GM21390 (cell line): ENCODE data around the gene ERC2.

Experiments used
- ATAC-seq: cut with Tn5 transposase; IDR thresholded peaks from one replicate; pipeline ENCODE4 v1.9.1; 2021; ENCODE audit not compliant: unreplicated experiment

Gene ERC2

GRCh38 chr3:56369914-56370313 lies 98.4 kb downstream of the ERC2 start:
- no peak for ATAC-seq

- ATAC-seq: no peak
Observed at GRCh38 chr3:56368846-56369245, 99.4 kb downstream of the ERC2 start.

GRCh38 chr3:56366641-56367162 lies 101.6 kb downstream of the ERC2 start:
- no peak for ATAC-seq

- no peak for ATAC-seq
Observed at GRCh38 chr3:56365905-56366640, 102.2 kb downstream of the ERC2 start.

DNA sequence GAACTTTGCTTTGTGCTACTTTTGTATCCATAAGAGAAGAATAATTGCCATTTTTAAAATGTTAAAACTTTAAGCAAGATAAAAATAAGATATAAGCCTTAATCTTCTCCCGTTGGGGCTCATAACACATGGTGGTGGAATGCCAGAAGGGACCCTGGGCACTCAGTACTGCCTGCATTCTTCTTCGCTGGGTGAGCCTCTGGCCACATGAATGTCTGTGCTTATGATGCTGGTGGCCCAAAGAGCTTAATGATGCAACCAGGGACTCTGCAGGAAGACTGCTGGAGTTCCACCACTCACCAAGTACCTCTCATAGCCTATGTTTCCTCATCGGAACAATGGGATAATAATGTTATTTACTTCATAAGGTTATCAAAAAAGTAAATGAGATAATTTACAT lies 103.6 kb downstream of the ERC2 start:
- ATAC-seq: no peak

DNA sequence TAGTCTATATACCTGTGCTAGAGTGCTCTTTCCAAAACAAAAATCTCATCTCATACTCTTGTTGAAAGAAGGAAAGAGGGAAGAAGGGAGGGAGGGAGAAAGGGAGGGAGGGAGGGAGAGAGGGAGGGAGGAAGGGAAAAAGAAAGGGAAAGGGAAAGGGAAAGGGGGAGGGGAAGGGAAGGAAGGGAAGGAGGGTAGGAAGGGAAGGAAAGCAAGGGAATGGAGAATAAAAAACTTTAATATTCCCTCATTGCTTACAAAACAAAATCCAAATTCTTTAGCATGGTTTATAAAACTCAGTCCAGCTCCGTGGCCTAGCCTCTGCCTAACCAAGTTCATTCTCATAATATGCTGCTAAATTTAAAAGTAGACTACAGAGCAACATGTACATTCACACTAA lies 104.5 kb downstream of the ERC2 start:
- ATAC-seq: no peak

DNA sequence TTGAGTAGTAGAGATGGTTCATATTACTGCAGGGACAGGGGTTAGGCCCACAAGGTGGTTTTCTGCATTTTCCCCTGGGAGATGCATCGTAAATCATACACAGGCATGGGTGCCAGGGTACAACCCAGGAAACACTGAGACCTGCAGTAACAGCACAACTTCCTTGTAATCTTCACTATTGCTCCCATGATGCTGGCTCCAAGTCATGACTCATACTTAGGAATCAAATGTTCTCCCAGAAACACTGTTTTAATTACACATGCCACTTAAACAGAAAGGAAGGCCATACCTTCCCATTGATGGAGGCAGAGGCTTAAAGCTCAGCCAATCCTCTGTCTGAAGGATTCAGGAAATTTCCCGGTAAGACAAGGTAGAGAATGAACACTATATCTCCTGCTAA lies 106.5 kb downstream of the ERC2 start:
- no peak for ATAC-seq

DNA sequence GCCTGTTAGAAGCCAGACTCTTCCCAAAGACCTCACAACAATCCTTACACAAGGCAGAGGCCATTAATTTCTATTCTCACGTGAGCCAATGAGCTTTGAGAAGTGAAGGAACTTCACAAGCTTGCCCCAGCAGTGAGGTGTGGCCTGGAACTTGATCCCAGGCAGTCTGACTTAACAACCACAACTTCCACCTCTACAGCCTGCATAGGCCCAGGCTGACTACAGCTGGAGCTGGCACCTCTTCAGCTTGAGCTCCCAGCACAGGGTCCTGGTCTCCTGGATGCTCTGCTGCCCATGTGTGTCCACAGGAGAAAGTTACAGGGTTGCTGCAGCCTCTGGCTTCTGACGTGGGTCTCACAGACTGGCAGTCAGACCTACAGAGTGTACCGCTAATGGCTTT lies 111.0 kb downstream of the ERC2 start:
- ATAC-seq: no peak

GRCh38 chr3:56356808-56357207 lies 111.5 kb downstream of the ERC2 start:
- ATAC-seq: no peak

GRCh38 chr3:56355570-56356185 lies 112.6 kb downstream of the ERC2 start:
- ATAC-seq: no peak

DNA sequence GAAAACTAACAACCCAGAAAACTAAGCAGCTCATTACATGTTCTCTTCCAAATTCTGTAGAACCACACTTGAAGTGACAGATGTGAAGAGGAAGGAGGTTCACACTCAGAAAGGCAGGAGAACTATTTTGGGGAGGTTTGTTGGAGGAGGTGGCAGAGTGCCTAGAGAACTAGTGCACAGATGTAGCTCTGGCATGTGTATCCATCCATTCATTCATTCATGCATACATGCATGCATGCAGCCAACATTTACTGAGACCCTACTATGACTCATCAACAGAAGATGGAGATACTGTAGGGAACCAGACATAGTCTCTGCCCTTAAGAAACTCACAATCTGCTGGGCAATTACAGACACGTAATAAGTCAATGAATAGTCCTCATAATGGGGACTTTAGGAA lies 116.7 kb downstream of the ERC2 start:
- no peak for ATAC-seq

- ATAC-seq: no peak
Observed at GRCh38 chr3:56347219-56347871, 120.9 kb downstream of the ERC2 start.

DNA sequence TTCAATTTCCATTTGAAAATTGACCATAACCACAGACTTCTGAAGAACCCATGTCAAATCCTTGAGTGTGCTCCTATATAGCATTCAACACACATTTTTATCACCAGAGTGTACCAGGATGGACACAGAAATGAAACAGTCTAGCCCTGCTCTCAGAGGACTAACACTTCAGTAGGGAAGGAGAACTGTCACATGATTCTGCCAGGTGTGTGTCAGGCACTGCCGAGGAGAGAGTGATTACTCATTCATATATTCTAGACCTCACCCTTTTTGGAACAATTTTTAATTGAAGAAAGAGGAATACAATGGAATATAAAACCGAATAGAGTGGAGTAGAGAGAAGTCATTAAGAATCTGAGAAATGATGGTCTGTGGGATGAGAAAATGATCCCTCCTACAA lies 125.8 kb downstream of the ERC2 start:
- ATAC-seq: no peak

GRCh38 chr3:56339671-56340070 lies 128.6 kb downstream of the ERC2 start:
- no peak for ATAC-seq

DNA sequence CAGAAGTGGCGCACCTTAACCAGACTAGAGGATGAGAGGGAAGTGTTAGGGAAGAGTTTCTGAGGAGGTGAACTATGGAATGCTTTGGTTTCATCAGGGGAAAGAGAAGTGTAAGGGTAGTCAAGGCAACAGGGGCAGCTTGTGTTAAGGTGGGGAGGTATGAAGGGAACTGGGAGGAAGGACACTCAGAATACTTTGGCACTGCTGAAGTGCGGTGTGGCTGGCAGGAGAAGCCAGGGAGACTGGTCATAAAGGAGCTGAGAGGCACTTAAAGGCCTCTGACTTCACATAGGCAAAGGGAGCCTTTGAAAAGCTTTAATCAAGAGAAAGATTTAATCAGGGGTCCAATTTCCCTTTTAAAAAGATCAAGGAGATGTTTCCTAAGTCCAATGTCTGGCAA lies 129.0 kb downstream of the ERC2 start:
- ATAC-seq: no peak

DNA sequence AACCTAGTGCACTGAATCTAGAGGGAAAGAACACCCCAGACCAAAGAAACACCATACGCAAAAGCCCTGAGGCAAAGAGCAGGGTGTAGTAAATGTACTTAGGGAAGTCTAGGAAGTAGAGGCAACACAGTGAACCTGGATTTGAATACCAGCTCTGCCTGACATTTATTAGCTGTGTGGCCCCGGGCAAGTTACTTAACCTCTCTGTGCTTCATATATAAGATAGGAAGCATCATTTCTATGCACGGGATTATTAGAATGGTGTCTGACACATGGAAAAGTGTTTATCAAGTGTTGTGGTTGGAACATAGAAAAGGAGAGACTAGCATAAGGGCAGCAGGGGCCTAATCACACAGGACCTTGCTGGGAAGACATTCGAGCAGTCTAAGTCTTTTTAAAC lies 132.2 kb downstream of the ERC2 start:
- ATAC-seq: no peak

DNA sequence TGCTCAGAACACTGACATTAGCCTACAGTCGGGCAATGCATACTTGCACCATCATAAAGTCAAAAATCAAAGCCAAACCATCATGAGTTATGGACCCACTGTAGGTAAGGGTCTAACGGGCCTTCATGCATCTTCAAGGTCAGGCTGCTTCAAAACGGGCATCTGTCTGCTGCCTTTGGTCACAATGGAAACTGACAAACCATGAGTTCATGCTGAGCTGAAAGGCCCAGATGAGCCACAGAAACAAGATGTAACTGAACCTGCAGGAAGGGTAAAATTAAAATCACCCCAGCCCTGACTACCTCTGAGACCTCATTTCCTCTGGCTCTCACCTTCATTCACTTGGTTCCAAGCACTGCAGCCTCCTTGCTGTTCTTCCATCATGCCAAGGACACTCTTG lies 143.8 kb downstream of the ERC2 start:
- no peak for ATAC-seq

GRCh38 chr3:56323986-56324420 lies 144.3 kb downstream of the ERC2 start:
- ATAC-seq: no peak

GRCh38 chr3:56322862-56323261 lies 145.4 kb downstream of the ERC2 start:
- ATAC-seq: no peak

DNA sequence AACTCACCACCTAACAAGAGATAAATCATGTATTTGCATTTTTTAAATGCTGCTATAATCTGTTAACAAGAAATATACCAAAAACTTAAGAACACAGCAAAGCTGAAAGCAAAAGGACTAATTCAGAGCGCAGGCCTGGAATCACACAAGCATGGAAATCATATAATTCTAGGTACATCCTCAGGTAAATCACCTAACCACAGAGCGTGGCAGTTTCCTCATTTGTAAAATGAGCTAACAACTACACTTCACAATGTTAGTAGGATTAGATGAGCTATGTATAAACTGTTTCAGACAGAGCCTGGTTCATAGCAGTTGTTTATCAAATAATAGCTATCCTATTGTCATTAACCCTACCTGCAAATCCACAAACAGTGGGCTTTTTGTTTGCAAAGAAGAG lies 146.4 kb downstream of the ERC2 start:
- no peak for ATAC-seq

GRCh38 chr3:56321383-56321782 lies 146.9 kb downstream of the ERC2 start:
- ATAC-seq: no peak

DNA sequence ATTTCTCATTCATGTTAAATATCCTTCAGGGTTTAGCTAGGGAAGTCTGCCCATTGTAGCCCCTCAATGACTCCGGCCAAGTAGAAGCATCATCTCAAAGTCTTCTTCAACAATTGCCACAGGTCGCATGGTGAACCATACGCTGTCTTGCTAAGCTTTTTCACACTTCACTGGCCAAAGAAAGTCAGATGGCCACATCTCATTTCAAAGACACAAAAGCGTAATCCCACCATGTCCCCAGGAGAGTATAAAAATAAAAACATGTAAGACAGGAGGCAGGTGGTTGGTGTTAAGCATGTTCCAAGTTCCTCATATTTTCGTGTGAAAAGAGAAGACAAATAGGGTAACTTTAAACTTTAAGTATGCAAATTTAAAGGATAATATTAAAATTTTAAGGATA lies 147.4 kb downstream of the ERC2 start:
- no peak for ATAC-seq
